Activated CD4-positive, alpha-beta memory T cell treated with anti-CD3 and anti-CD28 coated beads, Interleukin-2, amount 10 ng/mL, durations not matched to agents 7 days and 5 days (primary cell): Measurements from ENCODE around the gene EPS15. TPM values are rescaled to one million over a fixed set of nuclear protein-coding genes. Genes with fewer than 3 reads are reported as not detected.
"Not testable (repeated sequence)": the region's sequence is repeated elsewhere in the genome, so short reads cannot be mapped to it uniquely, and the experiment has no call there.

Experiments
- CTCF ChIA-PET: fragments of 350-600 bp; sonication (Branson Sonifier 250); formaldehyde crosslinking; loops from one replicate; lab custom pipeline; 2021; ENCODE audit warnings: antibody characterized with exemption, inconsistent platforms; lab: Charles Lee
- POLR2A ChIA-PET: fragments of 350-600 bp; sonication (Branson Sonifier 250); formaldehyde crosslinking; loops from one replicate; lab custom pipeline; 2021; ENCODE audit warnings: antibody characterized with exemption; lab: Charles Lee
- DNase-seq: peaks from one replicate; pipeline ENCODE4 v3.0.0-alpha.2; 2020
- H3K27ac Mint-ChIP-seq: one replicate; pipeline ENCODE4 v1.8.0; 2021; ENCODE audit warnings: mild to moderate bottlenecking, mixed read lengths
- H3K27me3 Mint-ChIP-seq: one replicate; pipeline ENCODE4 v1.8.0; 2021; ENCODE audit warnings: mixed read lengths
- H3K36me3 Mint-ChIP-seq: one replicate; pipeline ENCODE4 v1.8.0; 2021; ENCODE audit warnings: low read depth, mixed read lengths
- H3K4me1 Mint-ChIP-seq: one replicate; pipeline ENCODE4 v1.8.0; 2021; ENCODE audit warnings: mixed read lengths
- H3K4me3 Mint-ChIP-seq: one replicate; pipeline ENCODE4 v1.8.0; 2021; ENCODE audit warnings: mild to moderate bottlenecking, mixed read lengths
- H3K9me3 Mint-ChIP-seq: one replicate; pipeline ENCODE4 v1.8.0; 2021; ENCODE audit warnings: mixed read lengths
- total RNA-seq, 2 experiments: library from RNA; stranded (reverse); gene quantifications; one replicate each; pipeline ENCODE4 v1.2.3, GENCODE V29; 2021

EPS15 gene
- total RNA-seq, 2 experiments from 2014 or later: 71.8 to 75.0 TPM

GRCh38 chr1:51474832-51475620, 44.0 kb downstream of the EPS15 start:
- POLR2A ChIA-PET: interaction anchor here (1.1 kb wide), 1 partner anchor 44 kb away, joined by 3 read pairs; the partner anchor contains the start of gene EPS15
- H3K27me3 Mint-ChIP-seq, H3K4me3 Mint-ChIP-seq, H3K27ac Mint-ChIP-seq, H3K4me1 Mint-ChIP-seq, DNase-seq, CTCF ChIA-PET: not testable (repeated sequence)
- Mint-ChIP-seq H3K9me3 (peaks cover 12% of the 10 kb centered on the region), H3K36me3 (peaks cover 59% of the 10 kb centered on the region)

GRCh38 chr1:51473331-51474115, 45.5 kb downstream of the EPS15 start:
- DNase-seq: no peak
- Mint-ChIP-seq H3K4me1 (peaks cover 1% of the 10 kb centered on the region), H3K4me3 (no peak overlapping the region), H3K27me3 (no peaks in the 10 kb centered on the region), H3K9me3 (peaks cover 7% of the 10 kb centered on the region), H3K36me3 (peaks cover 55% of the 10 kb centered on the region), H3K27ac (no peak overlapping the region)
- CTCF ChIA-PET: no interaction called here
- POLR2A ChIA-PET: interaction anchor here (1.1 kb wide), 1 partner anchor 45 kb away, joined by 3 read pairs; the partner anchor contains the start of gene EPS15

- H3K4me3 Mint-ChIP-seq: no peak overlapping the region
- peaks cover 1% of the 10 kb centered on the region for H3K4me1 Mint-ChIP-seq
- no peak for DNase-seq
- peaks cover 6% of the 10 kb centered on the region for H3K9me3 Mint-ChIP-seq
- ChIA-PET POLR2A (no interaction called here), CTCF (no interaction called here)
- no peak overlapping the region for H3K27ac Mint-ChIP-seq
- peaks cover 56% of the 10 kb centered on the region for H3K36me3 Mint-ChIP-seq
- H3K27me3 Mint-ChIP-seq: no peaks in the 10 kb centered on the region
Measured at GRCh38 chr1:51472359-51472758, 46.7 kb downstream of the EPS15 start.

- no peak overlapping the region for H3K27ac Mint-ChIP-seq
- peaks cover 55% of the 10 kb centered on the region for H3K36me3 Mint-ChIP-seq
- ChIA-PET CTCF (no interaction called here), POLR2A (no interaction called here)
- DNase-seq: no peak
- H3K27me3 Mint-ChIP-seq: no peaks in the 10 kb centered on the region
- no peaks in the 10 kb centered on the region for H3K9me3 Mint-ChIP-seq
- H3K4me1 Mint-ChIP-seq: peaks cover 1% of the 10 kb centered on the region
- H3K4me3 Mint-ChIP-seq: no peak overlapping the region
Measured at GRCh38 chr1:51469518-51469917, 49.5 kb downstream of the EPS15 start.

GRCh38 chr1:51464828-51465227, 54.2 kb downstream of the EPS15 start:
- CTCF ChIA-PET: no interaction called here

GRCh38 chr1:51463561-51463960, 55.5 kb downstream of the EPS15 start:
- CTCF ChIA-PET: no interaction called here
- H3K27me3 Mint-ChIP-seq: no peaks in the 10 kb centered on the region
- H3K4me3 Mint-ChIP-seq: no peak overlapping the region
- no peak overlapping the region for H3K27ac Mint-ChIP-seq
- no peaks in the 10 kb centered on the region for H3K4me1 Mint-ChIP-seq
- no peak for DNase-seq
- POLR2A ChIA-PET: no interaction called here
- no peaks in the 10 kb centered on the region for H3K9me3 Mint-ChIP-seq
- H3K36me3 Mint-ChIP-seq: peaks cover 48% of the 10 kb centered on the region

More at GRCh38 chr1:51464828-51465227, 54.2 kb downstream of the EPS15 start:
- Mint-ChIP-seq H3K4me3 (no peak overlapping the region), H3K36me3 (peaks cover 50% of the 10 kb centered on the region), H3K27ac (no peak overlapping the region), H3K4me1 (no peaks in the 10 kb centered on the region), H3K27me3 (no peaks in the 10 kb centered on the region), H3K9me3 (no peaks in the 10 kb centered on the region)
- POLR2A ChIA-PET: no interaction called here
- no peak for DNase-seq

- H3K9me3 Mint-ChIP-seq, DNase-seq, POLR2A ChIA-PET, H3K4me1 Mint-ChIP-seq, H3K27ac Mint-ChIP-seq, H3K27me3 Mint-ChIP-seq, H3K4me3 Mint-ChIP-seq: not testable (repeated sequence)
- CTCF ChIA-PET: interaction anchor here (0.7 kb wide), 1 partner anchor 47 kb away, joined by 3 read pairs; no protein-coding TSS in a partner anchor
- H3K36me3 Mint-ChIP-seq: peaks cover 47% of the 10 kb centered on the region
Measured at GRCh38 chr1:51462289-51462688, 56.8 kb downstream of the EPS15 start.

GRCh38 chr1:51454554-51454953, 64.5 kb downstream of the EPS15 start:
- Mint-ChIP-seq H3K36me3 (peaks cover 34% of the 10 kb centered on the region), H3K27ac (no peak overlapping the region), H3K27me3 (no peaks in the 10 kb centered on the region), H3K4me3 (no peak overlapping the region), H3K4me1 (no peaks in the 10 kb centered on the region), H3K9me3 (no peaks in the 10 kb centered on the region)
- DNase-seq: no peak
- CTCF ChIA-PET: no interaction called here
- POLR2A ChIA-PET: no interaction called here

GRCh38 chr1:51453010-51453409, 66.1 kb downstream of the EPS15 start:
- ChIA-PET CTCF (no interaction called here), POLR2A (no interaction called here)
- peaks cover 37% of the 10 kb centered on the region for H3K36me3 Mint-ChIP-seq
- H3K9me3 Mint-ChIP-seq: no peaks in the 10 kb centered on the region
- H3K4me3 Mint-ChIP-seq: no peak overlapping the region
- H3K4me1 Mint-ChIP-seq: no peaks in the 10 kb centered on the region
- DNase-seq: no peak
- H3K27ac Mint-ChIP-seq: no peak overlapping the region
- H3K27me3 Mint-ChIP-seq: no peaks in the 10 kb centered on the region

GRCh38 chr1:51448844-51449454, 70.1 kb downstream of the EPS15 start:
- DNase-seq, H3K27me3 Mint-ChIP-seq, H3K4me3 Mint-ChIP-seq, CTCF ChIA-PET, POLR2A ChIA-PET, H3K27ac Mint-ChIP-seq, H3K9me3 Mint-ChIP-seq: not testable (repeated sequence)
- peaks cover 25% of the 10 kb centered on the region for H3K4me1 Mint-ChIP-seq
- H3K36me3 Mint-ChIP-seq: peaks cover 45% of the 10 kb centered on the region

GRCh38 chr1:51445351-51446090, 73.5 kb downstream of the EPS15 start:
- Mint-ChIP-seq H3K36me3 (peaks cover 62% of the 10 kb centered on the region), H3K27me3 (no peaks in the 10 kb centered on the region), H3K27ac (no peak overlapping the region), H3K4me3 (no peak overlapping the region), H3K9me3 (no peaks in the 10 kb centered on the region), H3K4me1 (peaks cover 37% of the 10 kb centered on the region)
- ChIA-PET CTCF (interaction anchor here (0.5 kb wide), 1 partner anchor 231 kb away, joined by 3 read pairs; no protein-coding TSS in a partner anchor), POLR2A (interaction anchor here (0.6 to 1.8 kb wide), 2 partner anchors 73 to 93 kb away, joined by 3 to 4 read pairs; no protein-coding TSS in a partner anchor)
- DNase-seq: no peak

- Mint-ChIP-seq H3K27ac (no peak overlapping the region), H3K27me3 (no peaks in the 10 kb centered on the region), H3K36me3 (peaks cover 61% of the 10 kb centered on the region), H3K4me1 (peaks cover 37% of the 10 kb centered on the region), H3K4me3 (no peak overlapping the region), H3K9me3 (no peaks in the 10 kb centered on the region)
- POLR2A ChIA-PET: interaction anchor here (1.1 to 1.9 kb wide), 4 partner anchors 12 to 124 kb away, joined by 3 to 8 read pairs (median 4); partner anchors contain the start of gene EPS15
- CTCF ChIA-PET: no interaction called here
- DNase-seq: no peak
Measured at GRCh38 chr1:51444534-51445192, 74.4 kb downstream of the EPS15 start.
